ENCODE data around the gene EVL.
A peak's percentile ranks its signal among the peaks of the same experiment; 100 is the strongest.
"Not testable (repeated sequence)": the region's sequence is repeated elsewhere in the genome, so short reads cannot be mapped to it uniquely, and the experiment has no call there.

Gene EVL, protein sequence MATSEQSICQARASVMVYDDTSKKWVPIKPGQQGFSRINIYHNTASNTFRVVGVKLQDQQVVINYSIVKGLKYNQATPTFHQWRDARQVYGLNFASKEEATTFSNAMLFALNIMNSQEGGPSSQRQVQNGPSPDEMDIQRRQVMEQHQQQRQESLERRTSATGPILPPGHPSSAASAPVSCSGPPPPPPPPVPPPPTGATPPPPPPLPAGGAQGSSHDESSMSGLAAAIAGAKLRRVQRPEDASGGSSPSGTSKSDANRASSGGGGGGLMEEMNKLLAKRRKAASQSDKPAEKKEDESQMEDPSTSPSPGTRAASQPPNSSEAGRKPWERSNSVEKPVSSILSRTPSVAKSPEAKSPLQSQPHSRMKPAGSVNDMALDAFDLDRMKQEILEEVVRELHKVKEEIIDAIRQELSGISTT
- total RNA-seq = 647 reads per million, percentile 98 among the genes with 10 or more reads in this experiment

GRCh38 chr14:100065111-100065871, at the start of gene EVL:
Gene EVL, plus strand, starts transcription at chr14:100065422. Its CDS starts 79 bp downstream, at chr14:100065501.
- DNase-seq = peak; percentile 57

- DNase-seq = no peak
Observed at GRCh38 chr14:100017553-100017952, 47.7 kb upstream of the EVL start.

GRCh38 chr14:100018054-100018453, 47.2 kb upstream of the EVL start:
- DNase-seq = no peak

DNA sequence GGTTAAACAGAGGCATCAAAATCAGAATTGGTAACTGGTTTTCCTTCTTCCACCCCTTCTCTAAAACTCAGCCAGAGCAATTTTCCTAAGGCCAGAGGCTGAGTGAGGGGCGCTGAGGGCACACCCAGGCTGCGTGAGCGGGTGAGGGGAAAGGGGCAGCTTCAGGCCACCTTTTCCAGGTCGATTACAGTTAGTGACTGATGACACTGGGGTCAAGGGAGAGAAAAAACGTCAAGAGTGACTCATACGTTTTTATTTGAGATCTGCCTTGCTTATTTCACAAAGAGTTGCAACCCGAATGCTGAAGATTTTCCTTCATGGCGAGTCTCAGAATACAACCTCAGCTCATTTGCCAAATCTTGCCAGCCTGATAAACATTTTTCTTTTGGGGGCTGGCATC, 46.7 kb upstream of the EVL start:
- DNase-seq = no peak

DNA sequence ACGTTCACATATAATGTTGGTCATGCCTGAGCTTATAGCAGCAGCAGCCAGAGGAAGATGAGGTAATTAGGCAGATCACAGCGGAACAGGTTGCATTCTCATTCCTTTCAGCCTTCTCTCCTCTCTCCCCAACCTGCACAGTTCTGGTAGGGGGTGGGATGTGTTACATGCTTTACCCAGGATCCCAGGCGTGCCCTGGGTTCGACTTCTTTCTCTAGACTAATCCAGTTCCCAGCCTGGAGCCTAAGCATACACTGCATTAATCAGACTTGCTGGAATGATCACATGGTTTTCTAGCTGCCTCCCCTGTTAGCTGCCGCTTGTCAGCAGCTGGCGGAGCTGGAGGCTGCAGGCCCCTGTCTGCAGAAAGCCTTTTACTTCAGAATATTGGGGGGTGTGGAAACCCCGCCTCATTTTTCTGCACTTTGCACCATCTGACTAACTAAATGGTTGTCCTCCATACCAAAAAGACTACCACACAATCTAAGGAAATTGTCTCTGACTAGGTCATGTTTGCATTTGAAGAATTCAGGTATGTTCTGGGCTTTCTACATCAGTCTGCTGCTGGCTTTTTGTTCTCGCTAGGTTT, 46.0 kb upstream of the EVL start:
- no peak for DNase-seq

- DNase-seq = no peak
Observed at GRCh38 chr14:100020629-100021028, 44.6 kb upstream of the EVL start.

- DNase-seq = no peak
Observed at GRCh38 chr14:100022772-100023451, 42.3 kb upstream of the EVL start.

DNA sequence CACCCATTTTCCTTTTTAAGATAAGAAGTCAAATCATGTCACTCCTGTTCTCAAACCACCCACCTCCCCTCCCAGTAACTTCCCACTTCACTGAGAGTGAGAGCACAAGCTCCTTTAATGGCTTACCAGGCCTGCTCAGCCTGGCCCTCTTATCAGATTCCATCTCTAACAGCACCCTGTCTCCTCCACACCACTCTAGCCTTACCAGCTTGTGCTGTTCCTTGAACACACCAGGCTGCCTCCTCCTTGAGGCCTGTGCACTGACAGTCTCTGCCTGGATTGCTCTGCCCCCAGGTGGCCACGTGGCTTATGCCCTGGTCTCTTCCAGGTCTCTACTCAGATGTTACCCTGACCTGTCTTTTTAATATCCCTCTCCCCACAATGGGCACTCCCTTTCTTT, 40.1 kb upstream of the EVL start:
- no peak for DNase-seq

DNA sequence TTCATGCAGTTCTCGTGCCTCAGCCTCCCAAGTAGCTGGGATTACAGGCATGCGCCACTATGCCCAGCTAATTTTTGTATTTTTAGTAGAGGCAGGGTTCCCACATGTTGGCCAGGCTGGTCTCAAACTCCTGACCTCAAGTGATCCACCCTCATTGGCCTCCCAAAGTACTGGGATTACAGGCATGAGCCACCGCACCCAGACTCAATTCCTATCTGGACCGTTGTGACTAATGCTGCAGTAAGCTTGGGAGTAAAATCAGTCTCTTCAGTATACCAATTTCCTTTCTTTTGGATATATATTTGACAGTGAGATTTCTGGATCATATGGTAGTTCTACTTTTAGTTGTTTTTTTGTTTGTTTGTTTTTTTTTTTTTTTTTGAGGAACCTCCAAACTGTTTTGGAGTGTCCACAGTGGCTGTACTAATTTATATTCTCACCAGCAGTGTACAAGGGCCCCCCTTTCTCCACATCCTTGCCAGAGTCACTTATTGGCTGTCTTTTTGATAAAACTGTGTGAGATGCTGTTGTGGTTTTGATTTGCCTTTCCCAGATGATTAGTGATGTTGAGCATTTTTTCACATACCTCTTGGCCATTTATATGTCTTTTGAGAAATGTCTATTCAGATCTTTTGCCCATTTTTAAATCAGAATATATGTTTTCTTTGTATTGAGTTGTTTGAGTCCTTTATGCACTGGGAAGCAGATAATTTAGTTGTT, 37.3 kb upstream of the EVL start:
- DNase-seq = no peak

DNA sequence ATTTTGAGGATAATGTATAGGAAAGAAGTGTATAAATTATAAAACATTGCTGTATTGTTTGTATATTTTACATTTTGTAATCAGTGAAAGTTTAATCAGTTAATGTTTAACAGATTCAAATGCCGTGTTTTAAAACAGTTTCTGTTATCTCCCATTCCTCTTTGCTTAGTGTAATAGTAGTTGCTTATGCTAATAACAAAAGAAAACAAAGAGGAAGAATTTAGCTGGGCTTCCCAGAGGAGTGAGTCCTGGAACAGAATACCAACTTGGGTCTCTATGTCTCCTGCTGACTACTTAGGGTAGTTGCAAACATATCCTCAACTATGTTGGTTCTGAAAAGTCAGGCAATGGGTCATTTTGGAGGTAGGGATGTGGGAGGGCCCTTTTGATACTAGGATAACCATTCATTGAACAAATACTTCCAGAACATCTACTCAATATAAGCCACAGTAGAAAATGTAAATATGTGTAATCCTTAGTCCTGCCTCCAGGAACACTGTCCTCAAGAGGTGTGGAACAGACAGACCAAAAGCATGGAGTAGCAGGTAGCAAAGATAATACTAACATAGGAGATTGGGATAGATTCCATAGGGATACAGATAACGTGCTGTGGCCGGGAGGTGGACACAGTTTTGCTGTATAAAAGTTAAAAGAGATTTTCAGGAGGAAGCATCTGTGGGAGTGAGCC, 36.1 kb upstream of the EVL start:
- DNase-seq = no peak

DNA sequence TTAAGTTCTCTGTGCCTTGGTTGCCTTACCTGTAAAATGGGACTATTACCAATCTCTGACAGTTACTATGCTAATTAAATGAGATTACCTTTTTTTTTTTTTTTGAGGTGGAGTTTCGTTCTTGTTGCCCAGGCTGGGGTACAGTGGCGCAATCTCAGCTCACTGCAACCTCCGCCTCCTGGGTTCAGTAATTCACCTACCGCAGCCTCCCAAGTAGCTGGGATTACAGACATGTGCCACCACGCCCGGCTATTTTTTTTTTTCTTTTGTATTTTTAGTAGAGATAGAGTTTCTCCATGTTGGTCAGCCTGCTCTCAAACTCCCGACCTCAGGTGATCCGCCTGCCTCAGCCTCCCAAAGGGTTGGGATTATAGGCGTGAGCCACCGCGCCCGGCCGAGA, 35.2 kb upstream of the EVL start:
- DNase-seq = not testable (repeated sequence)

- no peak for DNase-seq
Observed at GRCh38 chr14:100030452-100031153, 34.6 kb upstream of the EVL start.

GRCh38 chr14:100031506-100032281, 33.5 kb upstream of the EVL start:
- no peak for DNase-seq

GRCh38 chr14:100032738-100033137, 32.5 kb upstream of the EVL start:
- no peak for DNase-seq

GRCh38 chr14:100033347-100034075, 31.7 kb upstream of the EVL start:
- no peak for DNase-seq

- DNase-seq = no peak
Observed at GRCh38 chr14:100034468-100034867, 30.8 kb upstream of the EVL start.

DNA sequence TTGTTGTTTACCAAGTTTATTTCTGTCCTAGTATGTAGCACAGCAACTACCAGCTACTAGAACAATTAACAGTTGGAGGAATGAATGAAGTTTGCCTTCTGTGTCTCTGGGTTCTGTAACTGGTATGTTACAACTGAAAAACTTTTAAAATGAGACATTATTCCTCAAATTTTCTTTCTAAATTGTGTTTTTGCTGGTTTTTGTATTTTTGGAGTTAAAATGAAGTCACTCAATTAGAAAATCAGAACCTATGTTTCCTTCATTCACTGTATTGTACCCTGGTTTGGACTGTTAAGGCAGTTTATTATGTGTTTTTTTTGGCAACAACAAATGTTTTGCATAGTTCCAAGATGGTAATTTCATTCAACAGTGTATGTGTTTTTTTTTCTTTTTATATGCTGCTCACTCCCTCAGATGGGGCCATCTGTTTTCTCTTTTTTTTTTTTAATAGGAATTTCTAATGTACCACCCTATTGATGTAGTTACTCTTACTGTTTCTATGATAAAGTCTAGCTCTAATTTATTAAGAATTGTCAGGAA, 30.2 kb upstream of the EVL start:
- no peak for DNase-seq

- no peak for DNase-seq
Observed at GRCh38 chr14:100035700-100036099, 29.5 kb upstream of the EVL start.

DNA sequence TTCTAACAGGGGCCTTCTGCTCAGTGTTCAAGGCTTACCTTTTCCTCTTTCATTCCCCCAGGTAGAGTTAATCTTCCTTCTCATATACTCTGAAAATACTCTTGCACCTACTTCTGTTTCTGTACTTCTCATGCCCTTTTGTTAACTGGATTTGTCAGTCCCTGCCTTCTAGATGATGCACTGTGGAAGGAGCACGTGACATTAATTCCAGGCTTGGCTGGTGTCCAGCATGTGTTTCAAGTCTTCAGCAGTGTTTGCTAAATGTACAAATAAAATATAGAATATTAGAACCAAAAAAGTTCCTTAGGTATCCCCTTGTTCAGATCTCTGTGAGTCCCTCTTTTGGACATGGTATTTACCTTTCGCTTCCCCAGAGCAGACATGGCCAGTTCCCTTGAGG, 27.9 kb upstream of the EVL start:
- no peak for DNase-seq

Data from effector CD4-positive, alpha-beta T cell (primary cell).